AG04450 (cell line): Measurements from ENCODE around the gene SEC23A. TPM values are rescaled to one million over a fixed set of nuclear protein-coding genes. Genes with fewer than 3 reads are reported as not detected.

ENCODE experiments used
- CTCF ChIA-PET: fragments of 300-600, 350-600 bp; formaldehyde crosslinking; extraction: SDS; loops from one replicate; lab custom pipeline; 2022; ENCODE audit warnings: antibody characterized with exemption, inconsistent platforms; lab: Charles Lee
- POLR2A ChIA-PET: fragments of 350-600 bp; formaldehyde crosslinking; extraction: SDS; loops from one replicate; lab custom pipeline; 2021; ENCODE audit warnings: antibody characterized with exemption, inconsistent platforms; lab: Yijun Ruan, JAX
- DNase-seq: peaks from one replicate; pipeline ENCODE4 v3.0.0-alpha.2; 2011; ENCODE audit warnings: low read depth, low spot score
- H3K27ac ChIP-seq: one replicate; pipeline ENCODE4 v1.5.1; 2012; ENCODE audit warnings: low read depth, low read length, control low read depth
- H3K27me3 ChIP-seq: one replicate; pipeline ENCODE4 v1.6.0; 2012; ENCODE audit warnings: low read length; ENCODE audit not compliant: control insufficient read depth, insufficient read depth
- H3K4me3 ChIP-seq: 2 replicates; pipeline ENCODE4 v1.5.1; 2011; ENCODE audit warnings: mild to moderate bottlenecking, low read depth, low read length, control low read depth
- H3K9me3 ChIP-seq: 2 replicates; pipeline ENCODE4 v1.5.1; 2012; ENCODE audit warnings: low read length; ENCODE audit not compliant: control insufficient read depth, insufficient read depth
- CTCF ChIP-seq: IDR thresholded peaks from 2 replicates; pipeline ENCODE4 v1.5.1; 2011; ENCODE audit warnings: low read depth, low read length, control low read depth, inconsistent platforms
- polyA plus RNA-seq: library from polyadenylated mRNA; depleted of rRNA; stranded (reverse); fragments of >200 nt; gene quantifications from 2 replicates; pipeline ENCODE4 v1.2.3, GENCODE V29; 2011

The SEC23A gene
- polyA plus RNA-seq, 1 experiment: 310 TPM

- Histone ChIP-seq H3K9me3 (no peaks in the 10 kb centered on the region), H3K27ac (no peak overlapping the region), H3K27me3 (no peaks in the 10 kb centered on the region), H3K4me3 (no peak overlapping the region)
- CTCF ChIA-PET: no interaction called here
- no peak for DNase-seq
- POLR2A ChIA-PET: no interaction called here
- no peak for TF ChIP-seq CTCF
These were observed 66.3 kb downstream of the SEC23A start for GRCh38 chr14:39036760-39037159.

- Histone ChIP-seq H3K27me3 (no peaks in the 10 kb centered on the region), H3K9me3 (no peaks in the 10 kb centered on the region), H3K27ac (no peak overlapping the region), H3K4me3 (no peak overlapping the region)
- DNase-seq: no peak
- ChIA-PET POLR2A (no interaction called here), CTCF (interaction anchor here (0.6 to 2.5 kb wide), 11 partner anchors 9 to 1131 kb away, joined by 3 to 34 read pairs (median 5); partner anchors contain the start of gene SSTR1)
- no peak for TF ChIP-seq CTCF
These were observed 67.7 kb downstream of the SEC23A start for GRCh38 chr14:39035336-39035735.

GRCh38 chr14:39034481-39035296 lies 68.3 kb downstream of the SEC23A start:
- peak; percentile 44 for TF ChIP-seq CTCF
- no peak overlapping the region for H3K4me3 ChIP-seq
- H3K27me3 ChIP-seq: no peaks in the 10 kb centered on the region
- ChIA-PET CTCF (interaction anchor here (0.6 to 2.5 kb wide), 15 partner anchors 8 to 1130 kb away, joined by 3 to 34 read pairs (median 3); partner anchors contain the start of gene SSTR1), POLR2A (no interaction called here)
- no peak for DNase-seq
- no peaks in the 10 kb centered on the region for H3K9me3 ChIP-seq
- no peak overlapping the region for H3K27ac ChIP-seq

GRCh38 chr14:39033371-39033770 lies 69.7 kb downstream of the SEC23A start:
- ChIA-PET POLR2A (no interaction called here), CTCF (interaction anchor here (2.5 kb wide), 1 partner anchor 310 kb away, joined by 34 read pairs; no protein-coding TSS in a partner anchor)
- peak; percentile 13 for DNase-seq
- no peak for TF ChIP-seq CTCF
- H3K27me3 ChIP-seq: no peaks in the 10 kb centered on the region
- no peak overlapping the region for H3K27ac ChIP-seq
- H3K4me3 ChIP-seq: no peak overlapping the region
- H3K9me3 ChIP-seq: no peaks in the 10 kb centered on the region

- CTCF ChIA-PET: interaction anchor here (1.4 kb wide), 1 partner anchor 15 kb away, joined by 3 read pairs; no protein-coding TSS in a partner anchor
These were observed 72.8 kb downstream of the SEC23A start for GRCh38 chr14:39030209-39030608.

More at GRCh38 chr14:39030209-39030608, 72.8 kb downstream of the SEC23A start:
- Histone ChIP-seq H3K27me3 (no peaks in the 10 kb centered on the region), H3K27ac (no peak overlapping the region), H3K9me3 (no peaks in the 10 kb centered on the region), H3K4me3 (no peak overlapping the region)
- DNase-seq: no peak
- no peak for TF ChIP-seq CTCF
- POLR2A ChIA-PET: no interaction called here
